Panc1 (cell line): Measurements from ENCODE around the gene SLC2A4.

Source experiments
- POLR2AphosphoS5 ChIP-seq: IDR thresholded peaks from 2 replicates; pipeline ENCODE4 v1.6.1; 2012; ENCODE audit warnings: mild to moderate bottlenecking, low read depth, low read length, moderate library complexity
- SIN3A ChIP-seq: IDR thresholded peaks from 2 replicates; pipeline ENCODE4 v1.6.1; 2012; ENCODE audit warnings: low read depth, mild to moderate bottlenecking, low read length, moderate library complexity, borderline replicate concordance; ENCODE audit not compliant: insufficient read depth
- TCF7L2 ChIP-seq: IDR thresholded peaks from 2 replicates; pipeline ENCODE4 v1.6.1; 2011; ENCODE audit warnings: mild to moderate bottlenecking, low read depth, low read length, inconsistent platforms
- TF ChIP-seq, protein P1 (sequence below), 2 experiments: IDR thresholded peaks; 2 replicates each; pipeline ENCODE4 v1.6.1; 2011 to 2012; ENCODE audit warnings: low read depth in 2 of 2, control low read depth in 1 of 2, low read length in 1 of 2, mild to moderate bottlenecking in 1 of 2, moderate library complexity in 1 of 2; ENCODE audit not compliant: insufficient read depth in 1 of 2
- TF ChIP-seq, protein P2 (sequence below): fragments of 450-650 bp; IDR thresholded peaks from 2 replicates; pipeline ENCODE4 v1.5.1; 2017; ENCODE audit warnings: mild to moderate bottlenecking

DNA sequence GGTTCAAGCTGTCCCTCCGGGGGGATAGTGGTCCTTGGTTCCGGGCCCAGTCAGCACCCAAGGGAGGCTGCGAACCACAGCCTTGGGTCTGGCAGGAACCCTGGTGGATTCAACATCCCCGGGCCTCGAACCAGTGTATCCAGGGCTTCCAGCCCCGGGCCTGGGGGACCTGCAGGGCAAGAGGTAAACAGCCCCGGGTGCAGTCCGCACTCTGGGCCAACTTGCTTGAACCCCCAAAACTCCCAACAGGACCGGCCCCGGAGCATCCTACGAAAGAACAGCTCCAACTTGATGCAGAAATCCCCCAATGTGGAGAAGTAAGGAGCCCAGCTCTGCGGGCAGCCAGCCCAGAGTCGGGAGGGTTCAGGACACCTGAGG is 49.1 kb downstream of the SLC2A4 start:
- TF ChIP-seq POLR2AphosphoS5, result no peak
- TF ChIP-seq, protein P1, sequence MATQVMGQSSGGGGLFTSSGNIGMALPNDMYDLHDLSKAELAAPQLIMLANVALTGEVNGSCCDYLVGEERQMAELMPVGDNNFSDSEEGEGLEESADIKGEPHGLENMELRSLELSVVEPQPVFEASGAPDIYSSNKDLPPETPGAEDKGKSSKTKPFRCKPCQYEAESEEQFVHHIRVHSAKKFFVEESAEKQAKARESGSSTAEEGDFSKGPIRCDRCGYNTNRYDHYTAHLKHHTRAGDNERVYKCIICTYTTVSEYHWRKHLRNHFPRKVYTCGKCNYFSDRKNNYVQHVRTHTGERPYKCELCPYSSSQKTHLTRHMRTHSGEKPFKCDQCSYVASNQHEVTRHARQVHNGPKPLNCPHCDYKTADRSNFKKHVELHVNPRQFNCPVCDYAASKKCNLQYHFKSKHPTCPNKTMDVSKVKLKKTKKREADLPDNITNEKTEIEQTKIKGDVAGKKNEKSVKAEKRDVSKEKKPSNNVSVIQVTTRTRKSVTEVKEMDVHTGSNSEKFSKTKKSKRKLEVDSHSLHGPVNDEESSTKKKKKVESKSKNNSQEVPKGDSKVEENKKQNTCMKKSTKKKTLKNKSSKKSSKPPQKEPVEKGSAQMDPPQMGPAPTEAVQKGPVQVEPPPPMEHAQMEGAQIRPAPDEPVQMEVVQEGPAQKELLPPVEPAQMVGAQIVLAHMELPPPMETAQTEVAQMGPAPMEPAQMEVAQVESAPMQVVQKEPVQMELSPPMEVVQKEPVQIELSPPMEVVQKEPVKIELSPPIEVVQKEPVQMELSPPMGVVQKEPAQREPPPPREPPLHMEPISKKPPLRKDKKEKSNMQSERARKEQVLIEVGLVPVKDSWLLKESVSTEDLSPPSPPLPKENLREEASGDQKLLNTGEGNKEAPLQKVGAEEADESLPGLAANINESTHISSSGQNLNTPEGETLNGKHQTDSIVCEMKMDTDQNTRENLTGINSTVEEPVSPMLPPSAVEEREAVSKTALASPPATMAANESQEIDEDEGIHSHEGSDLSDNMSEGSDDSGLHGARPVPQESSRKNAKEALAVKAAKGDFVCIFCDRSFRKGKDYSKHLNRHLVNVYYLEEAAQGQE (IDR thresholded peaks at IDR 0.05; ENCODE audit: insufficient read depth in 1 of 2, low read depth in 2 of 2, low read length in 1 of 2), result no peak
- TF ChIP-seq, protein P2, sequence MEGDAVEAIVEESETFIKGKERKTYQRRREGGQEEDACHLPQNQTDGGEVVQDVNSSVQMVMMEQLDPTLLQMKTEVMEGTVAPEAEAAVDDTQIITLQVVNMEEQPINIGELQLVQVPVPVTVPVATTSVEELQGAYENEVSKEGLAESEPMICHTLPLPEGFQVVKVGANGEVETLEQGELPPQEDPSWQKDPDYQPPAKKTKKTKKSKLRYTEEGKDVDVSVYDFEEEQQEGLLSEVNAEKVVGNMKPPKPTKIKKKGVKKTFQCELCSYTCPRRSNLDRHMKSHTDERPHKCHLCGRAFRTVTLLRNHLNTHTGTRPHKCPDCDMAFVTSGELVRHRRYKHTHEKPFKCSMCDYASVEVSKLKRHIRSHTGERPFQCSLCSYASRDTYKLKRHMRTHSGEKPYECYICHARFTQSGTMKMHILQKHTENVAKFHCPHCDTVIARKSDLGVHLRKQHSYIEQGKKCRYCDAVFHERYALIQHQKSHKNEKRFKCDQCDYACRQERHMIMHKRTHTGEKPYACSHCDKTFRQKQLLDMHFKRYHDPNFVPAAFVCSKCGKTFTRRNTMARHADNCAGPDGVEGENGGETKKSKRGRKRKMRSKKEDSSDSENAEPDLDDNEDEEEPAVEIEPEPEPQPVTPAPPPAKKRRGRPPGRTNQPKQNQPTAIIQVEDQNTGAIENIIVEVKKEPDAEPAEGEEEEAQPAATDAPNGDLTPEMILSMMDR, result no peak
- no peak for TF ChIP-seq SIN3A
- no peak for TF ChIP-seq TCF7L2
